ENCODE data around the gene HLA-A. TPM values are rescaled to one million over a fixed set of nuclear protein-coding genes. Genes with fewer than 3 reads are reported as not detected.

The HLA-A gene
- total RNA-seq, 1 donor from 2014 or later: 167 TPM

DNA sequence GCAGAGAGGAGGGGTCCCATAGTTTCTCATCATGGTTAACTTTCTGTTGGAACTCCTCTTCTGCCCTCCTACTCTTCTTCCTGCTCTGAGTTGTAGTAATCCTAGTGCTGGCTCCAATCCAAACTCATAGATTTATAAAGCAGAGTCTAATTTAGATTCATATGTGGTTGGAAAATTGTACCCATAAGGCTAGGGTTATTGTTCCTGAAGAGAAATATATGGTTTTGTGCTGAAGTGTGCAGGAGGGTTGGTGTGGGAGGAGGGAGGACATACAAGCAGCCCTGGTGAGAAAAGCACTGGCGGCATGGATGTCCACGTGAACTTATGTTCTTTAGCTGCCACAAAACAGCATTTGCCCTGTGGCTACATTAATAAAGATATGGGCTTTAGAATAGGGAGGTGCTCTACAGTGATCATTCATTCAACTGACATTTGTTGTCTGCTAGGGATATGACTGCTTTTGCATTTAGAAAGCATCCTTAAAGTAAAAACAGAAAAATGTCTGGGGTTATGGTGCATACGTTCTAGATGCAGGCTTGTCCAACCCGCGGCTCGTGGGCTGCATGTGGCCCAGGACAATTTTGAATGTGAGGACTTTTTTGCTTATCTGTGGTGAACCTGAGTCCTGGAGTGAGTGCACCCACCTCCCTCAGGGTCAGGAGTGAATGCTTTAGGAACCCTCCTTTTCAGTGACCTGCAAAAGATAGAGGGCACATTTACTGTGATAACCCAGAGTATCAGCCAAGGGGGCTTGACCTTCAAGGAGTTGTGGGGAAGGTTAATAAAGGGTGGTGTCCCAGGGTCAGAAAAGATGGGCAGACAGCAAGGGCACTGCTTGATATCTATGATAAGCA lies 4.1 kb downstream of the HLA-A start:
- Mint-ChIP-seq H3K36me3 (ENCODE audit: low read depth, unreplicated experiment) (peaks cover 16% of the 10 kb centered on the region), H3K27ac (ENCODE audit: unreplicated experiment) (no peak overlapping the region), H3K4me1 (ENCODE audit: unreplicated experiment) (peaks cover 4% of the 10 kb centered on the region), H3K27me3 (ENCODE audit: unreplicated experiment) (peaks cover 5% of the 10 kb centered on the region), H3K4me3 (ENCODE audit: unreplicated experiment) (peak overlapping the region; percentile 21), H3K9me3 (ENCODE audit: unreplicated experiment) (no peaks in the 10 kb centered on the region)
- TF ChIP-seq CTCF (IDR thresholded peaks at IDR 0.05; ENCODE audit: unreplicated experiment): no peak
- no peak for DNase-seq (ENCODE audit: low spot score)

- Mint-ChIP-seq H3K27me3 (ENCODE audit: unreplicated experiment) (peaks cover under 1% of the 10 kb centered on the region), H3K27ac (ENCODE audit: unreplicated experiment) (no peak overlapping the region), H3K36me3 (ENCODE audit: low read depth, unreplicated experiment) (peaks cover 16% of the 10 kb centered on the region), H3K4me3 (ENCODE audit: unreplicated experiment) (no peak overlapping the region), H3K9me3 (ENCODE audit: unreplicated experiment) (no peaks in the 10 kb centered on the region), H3K4me1 (ENCODE audit: unreplicated experiment) (no peaks in the 10 kb centered on the region)
- no peak for DNase-seq (ENCODE audit: low spot score)
- no peak for TF ChIP-seq CTCF (IDR thresholded peaks at IDR 0.05; ENCODE audit: unreplicated experiment)
Observed at GRCh38 chr6:29947077-29947980, 5.0 kb downstream of the HLA-A start.

DNA sequence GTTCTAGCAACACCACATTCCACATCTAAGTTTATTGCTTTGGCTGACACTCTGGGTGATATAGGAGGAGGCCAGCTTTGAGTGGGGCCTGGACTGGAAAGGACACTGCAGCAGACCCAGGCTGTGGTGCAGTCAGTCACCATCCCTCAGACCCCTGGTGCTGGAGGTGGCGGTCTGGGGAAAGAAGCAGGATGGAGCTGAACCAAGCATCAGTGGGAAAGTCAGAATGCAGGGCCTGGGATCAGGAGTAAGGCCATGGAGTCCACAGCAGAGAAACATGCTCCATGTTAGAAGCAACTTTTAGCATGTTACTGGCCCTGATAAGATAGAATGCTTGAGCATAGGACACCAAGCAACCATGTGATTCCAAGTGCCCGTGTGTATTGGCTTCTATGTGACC lies 5.9 kb downstream of the HLA-A start:
- no peak for DNase-seq (ENCODE audit: low spot score)

DNA sequence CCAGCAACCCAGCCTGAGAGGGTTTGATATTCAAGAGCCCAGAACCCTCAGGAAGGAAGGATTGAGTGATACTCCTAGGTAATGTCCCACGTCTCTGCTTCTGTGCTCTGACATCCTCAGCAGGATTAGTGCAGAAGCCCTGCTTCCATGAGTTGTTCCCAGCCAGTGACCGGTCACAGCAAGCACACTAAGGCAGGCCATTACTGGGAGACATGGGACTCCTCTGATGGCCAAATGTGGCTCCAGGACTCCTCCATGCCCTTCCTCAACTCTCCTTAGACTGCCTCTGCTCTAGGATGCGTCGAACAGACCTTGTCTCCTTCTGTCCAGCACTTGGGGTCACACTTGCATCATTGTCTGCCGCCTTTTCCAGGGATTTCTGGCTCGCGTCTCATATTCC lies 7.6 kb downstream of the HLA-A start:
- no peak for TF ChIP-seq CTCF (IDR thresholded peaks at IDR 0.05; ENCODE audit: unreplicated experiment)
- H3K27me3 Mint-ChIP-seq (ENCODE audit: unreplicated experiment): no peaks in the 10 kb centered on the region
- H3K27ac Mint-ChIP-seq (ENCODE audit: unreplicated experiment): no peak overlapping the region
- H3K4me1 Mint-ChIP-seq (ENCODE audit: unreplicated experiment): no peaks in the 10 kb centered on the region
- peaks cover 13% of the 10 kb centered on the region for H3K36me3 Mint-ChIP-seq (ENCODE audit: low read depth, unreplicated experiment)
- no peak for DNase-seq (ENCODE audit: low spot score)
- H3K9me3 Mint-ChIP-seq (ENCODE audit: unreplicated experiment): no peaks in the 10 kb centered on the region
- no peak overlapping the region for H3K4me3 Mint-ChIP-seq (ENCODE audit: unreplicated experiment)

More for the DNA sequence above, 5.9 kb downstream of the HLA-A start:
- H3K9me3 Mint-ChIP-seq (ENCODE audit: unreplicated experiment): no peaks in the 10 kb centered on the region
- H3K27ac Mint-ChIP-seq (ENCODE audit: unreplicated experiment): no peak overlapping the region
- no peak for TF ChIP-seq CTCF (IDR thresholded peaks at IDR 0.05; ENCODE audit: unreplicated experiment)
- H3K27me3 Mint-ChIP-seq (ENCODE audit: unreplicated experiment): no peaks in the 10 kb centered on the region
- no peaks in the 10 kb centered on the region for H3K4me1 Mint-ChIP-seq (ENCODE audit: unreplicated experiment)
- no peak overlapping the region for H3K4me3 Mint-ChIP-seq (ENCODE audit: unreplicated experiment)
- peaks cover 16% of the 10 kb centered on the region for H3K36me3 Mint-ChIP-seq (ENCODE audit: low read depth, unreplicated experiment)

All from endothelial cell (in vitro differentiated cells).